GM18526 (cell line): ENCODE data around the gene RBPJL.

ENCODE experiments used
- POLR2A ChIP-seq: IDR thresholded peaks from 3 replicates; pipeline ENCODE4 v1.6.1; 2011; ENCODE audit not compliant: insufficient read length; ENCODE audit errors: extremely low read depth

Gene RBPJL

GRCh38 chr20:45328451-45328850 lies 21.8 kb downstream of the RBPJL start:
- TF ChIP-seq POLR2A: no peak

- TF ChIP-seq POLR2A: no peak
These were observed 23.1 kb downstream of the RBPJL start for GRCh38 chr20:45329497-45330319.

GRCh38 chr20:45330476-45330875 lies 23.8 kb downstream of the RBPJL start:
- TF ChIP-seq POLR2A: no peak

DNA sequence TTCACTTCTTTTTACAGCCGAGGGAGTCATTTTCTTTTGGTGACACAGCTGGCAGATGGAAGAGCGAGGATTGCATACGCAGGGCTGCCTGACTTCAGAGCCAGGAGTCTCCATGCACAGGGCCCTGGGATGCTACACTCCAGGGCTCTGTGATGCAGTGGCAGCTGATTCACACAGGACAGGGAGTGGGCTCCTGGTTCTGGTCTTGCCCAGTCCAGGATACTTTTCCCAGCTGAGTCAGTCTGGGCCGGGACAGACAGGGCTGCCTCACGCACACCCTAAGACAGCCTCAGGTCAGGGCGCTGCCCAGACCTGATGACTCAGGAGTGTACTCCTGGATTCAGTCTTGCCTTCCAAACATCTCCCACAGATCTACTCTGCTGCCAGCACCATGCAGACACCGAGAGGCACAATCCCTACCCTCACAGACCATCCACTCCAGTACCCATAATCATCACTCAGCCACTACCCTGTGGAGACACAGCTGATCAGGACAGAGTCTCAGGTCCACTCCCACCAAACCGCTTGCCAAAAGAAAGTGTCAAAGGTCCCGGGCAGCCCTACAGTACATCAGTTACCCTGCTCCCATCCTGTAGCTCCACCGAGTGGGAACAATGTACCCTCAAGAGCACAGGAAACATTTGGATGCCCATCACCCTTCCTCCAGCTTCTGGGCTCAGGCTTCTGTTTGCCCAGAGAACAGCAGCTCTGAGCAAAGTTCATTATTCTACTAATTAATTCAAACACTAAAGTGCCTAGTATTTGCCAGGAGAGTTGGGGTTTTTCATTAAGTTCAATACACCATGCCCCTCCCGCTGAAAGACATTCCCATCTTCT lies 30.1 kb downstream of the RBPJL start:
- no peak for TF ChIP-seq POLR2A

- no peak for TF ChIP-seq POLR2A
These were observed 30.9 kb downstream of the RBPJL start for GRCh38 chr20:45337367-45338120.

- no peak for TF ChIP-seq POLR2A
These were observed 31.7 kb downstream of the RBPJL start for GRCh38 chr20:45338121-45339030.

- TF ChIP-seq POLR2A: no peak
These were observed 32.4 kb downstream of the RBPJL start for GRCh38 chr20:45339084-45339483.

DNA sequence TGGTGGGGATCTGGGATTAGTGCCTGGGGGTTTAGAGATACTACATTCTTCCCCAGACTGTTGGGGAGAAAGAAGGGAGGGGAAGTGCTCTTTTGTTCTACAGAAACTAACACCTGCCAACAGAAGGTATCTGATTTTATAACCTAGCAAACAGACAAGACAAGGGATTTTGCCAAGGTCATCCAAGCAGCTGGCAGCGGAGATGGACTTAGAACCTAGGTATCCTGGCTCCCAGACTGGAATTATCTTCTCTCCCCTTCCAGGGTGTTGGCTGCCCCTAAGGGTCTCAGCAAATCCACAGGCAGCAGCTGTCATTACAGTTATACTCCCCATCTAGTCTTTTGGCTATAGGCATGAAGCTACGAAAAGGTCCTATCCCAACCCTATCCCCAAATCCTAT lies 33.2 kb downstream of the RBPJL start:
- TF ChIP-seq POLR2A: no peak

DNA sequence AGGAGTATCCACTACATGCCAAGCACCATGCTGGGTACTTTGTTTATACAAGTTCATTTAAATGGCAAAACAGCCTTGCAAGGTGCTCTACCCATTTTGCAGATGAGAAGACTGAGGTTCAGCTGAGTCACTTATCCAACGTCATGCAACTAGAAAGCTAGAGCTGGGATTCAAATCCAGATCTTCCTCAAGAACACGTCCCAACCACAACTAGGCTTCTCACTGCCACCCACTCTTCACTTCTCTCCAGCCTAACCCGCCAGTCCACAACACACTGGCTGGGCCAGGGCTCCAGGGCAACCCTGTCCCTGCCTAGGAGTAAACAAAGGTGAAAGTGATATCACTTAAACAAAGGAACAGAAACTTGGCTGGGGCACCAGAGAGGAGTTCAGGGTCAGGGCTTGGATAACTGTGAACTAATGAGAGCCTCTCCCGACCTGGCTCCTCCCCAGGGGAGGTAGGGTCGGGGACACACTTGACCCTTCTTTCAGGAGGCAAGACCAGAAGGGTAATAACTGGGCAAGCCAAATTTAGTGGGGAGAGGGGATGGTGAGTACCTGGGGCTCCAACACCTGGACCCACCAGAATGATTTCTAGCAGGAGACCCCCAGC lies 33.7 kb downstream of the RBPJL start:
- no peak for TF ChIP-seq POLR2A

DNA sequence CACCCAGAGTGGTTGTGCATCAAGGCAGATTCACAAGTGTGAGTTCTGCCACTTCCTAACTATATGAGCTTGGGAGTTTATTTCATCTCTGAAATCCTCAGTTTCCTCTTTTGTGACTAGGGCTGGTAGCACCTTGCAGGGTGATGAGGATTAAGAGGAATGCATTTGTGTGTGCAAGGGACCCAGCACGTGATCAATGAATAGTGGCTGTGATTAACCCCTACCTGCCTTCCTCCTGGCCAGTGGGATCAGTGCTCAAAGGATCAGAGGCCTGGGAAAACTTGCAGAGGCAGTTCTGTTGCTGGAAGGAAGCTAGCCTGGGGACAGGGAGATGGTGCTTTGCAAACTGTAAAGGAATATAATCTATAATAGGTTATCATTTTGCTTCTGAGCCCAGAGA lies 34.3 kb downstream of the RBPJL start:
- TF ChIP-seq POLR2A: no peak

GRCh38 chr20:45341579-45341938 lies 34.9 kb downstream of the RBPJL start:
- no peak for TF ChIP-seq POLR2A

DNA sequence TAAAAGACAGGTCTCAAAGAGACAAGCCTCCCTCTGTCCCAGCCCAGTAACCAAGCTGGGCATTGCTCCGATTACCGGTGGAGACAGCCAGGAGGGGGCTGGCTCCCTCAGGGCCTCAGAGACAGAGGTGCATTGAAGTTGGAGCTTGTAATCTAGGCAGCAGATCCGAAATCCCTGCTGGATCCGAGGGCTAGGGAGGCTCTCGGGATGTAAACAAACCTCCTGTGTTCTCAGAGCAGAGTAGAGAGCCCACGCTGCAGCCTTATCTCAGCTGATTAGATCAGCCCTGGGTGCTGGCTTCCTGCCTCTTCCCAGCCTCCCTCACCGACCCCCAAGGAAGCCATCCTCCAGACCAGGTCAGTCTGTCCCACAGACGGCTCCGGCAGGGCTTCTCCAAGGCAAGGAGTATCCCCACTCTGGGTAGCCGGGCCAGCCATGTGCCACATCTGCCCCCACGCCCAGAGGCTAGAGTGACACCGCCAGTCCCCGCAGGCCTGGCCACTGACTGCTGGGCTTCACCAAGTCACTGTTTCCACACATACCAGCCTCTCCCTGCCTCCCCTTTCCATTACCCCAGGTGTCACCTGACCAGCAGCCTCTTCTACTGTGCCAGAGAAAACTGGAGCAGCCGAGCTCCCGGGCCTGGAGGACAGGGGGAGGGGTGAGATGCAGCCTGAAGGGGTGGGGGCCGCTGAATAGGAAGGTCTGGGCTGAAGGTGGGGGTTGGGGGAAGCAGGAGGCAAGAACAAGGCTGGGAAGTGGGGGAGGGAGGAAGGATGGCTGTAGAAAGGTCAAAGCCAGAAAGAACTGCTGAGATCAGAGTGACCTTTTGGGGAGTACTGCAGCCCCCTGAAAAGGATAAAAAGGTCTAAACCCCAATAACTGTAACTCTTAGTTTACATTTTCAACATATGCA lies 35.6 kb downstream of the RBPJL start:
- no peak for TF ChIP-seq POLR2A

DNA sequence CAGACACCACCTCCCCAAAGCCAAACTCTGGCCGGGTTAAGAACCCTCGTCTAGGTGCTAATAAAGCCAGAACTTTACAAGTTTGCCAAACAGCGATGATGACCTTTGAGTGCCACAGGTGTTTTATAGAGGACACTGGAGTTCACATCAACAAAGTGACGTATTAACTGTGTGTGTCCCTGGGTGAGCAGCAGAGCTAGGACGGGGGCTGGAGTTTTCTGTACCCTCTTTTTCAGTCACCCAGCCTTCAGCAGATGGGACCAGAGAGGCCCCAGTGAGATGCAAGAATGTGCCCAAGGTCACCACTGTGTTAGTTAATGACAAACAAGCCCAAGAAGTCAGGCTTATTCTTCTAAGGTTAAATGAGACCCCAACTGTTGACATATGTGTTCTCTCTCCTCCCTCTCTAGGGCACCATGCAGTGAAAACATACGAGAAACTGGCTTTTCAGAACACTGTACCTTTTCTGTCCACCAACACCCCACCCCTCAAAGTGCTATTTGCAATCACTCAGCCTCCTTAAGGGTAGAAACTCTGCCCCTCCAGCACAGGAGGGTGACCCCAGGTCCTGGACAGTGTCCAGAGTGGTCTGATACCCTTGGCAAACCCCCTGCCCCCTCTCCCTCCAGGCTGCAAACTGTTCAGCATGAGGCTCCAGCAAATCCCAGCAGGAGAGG lies 36.4 kb downstream of the RBPJL start:
- no peak for TF ChIP-seq POLR2A
